ENCODE results near the gene KIR3DL3. TPM values are rescaled to one million over a fixed set of nuclear protein-coding genes. Genes with fewer than 3 reads are reported as not detected.

The KIR3DL3 gene
- total RNA-seq, 1 donor from 2014 or later, result not detected

DNA sequence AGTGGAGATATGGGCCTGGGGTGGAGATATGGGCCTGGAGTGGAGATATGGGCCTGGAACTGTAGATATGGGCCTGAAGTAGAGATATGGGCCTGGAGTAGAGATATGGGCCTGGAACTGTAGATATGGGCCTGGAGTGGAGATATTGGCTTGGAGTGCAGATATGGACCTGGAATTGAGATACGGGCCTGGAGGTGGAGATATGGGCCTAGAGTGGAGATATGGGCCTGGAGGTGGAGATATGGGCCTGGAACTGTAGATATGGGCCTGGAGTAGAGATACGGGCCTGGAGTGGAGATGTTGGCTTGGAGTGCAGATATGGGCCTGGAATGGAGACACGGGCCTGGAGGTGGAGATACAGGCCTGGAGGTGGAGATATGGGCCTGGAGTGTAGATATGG is 402 bp downstream of the KIR3DL3 start:
- H3K27me3 Mint-ChIP-seq (ENCODE audit: low read depth), result no peaks in the 10 kb centered on the region
- H3K4me1 Mint-ChIP-seq (ENCODE audit: low read depth), result no peaks in the 10 kb centered on the region
- H3K4me3 Mint-ChIP-seq (ENCODE audit: unreplicated experiment), result no peak overlapping the region
- peaks cover 70% of the 10 kb centered on the region for H3K9me3 Mint-ChIP-seq (ENCODE audit: low read depth)
- H3K36me3 Mint-ChIP-seq (ENCODE audit: low read depth), result no peaks in the 10 kb centered on the region
- no peak overlapping the region for H3K27ac Mint-ChIP-seq (ENCODE audit: unreplicated experiment)
- no peak for DNase-seq (ENCODE audit: low spot score)
- TF ChIP-seq CTCF (IDR thresholded peaks at IDR 0.05), result no peak

DNA sequence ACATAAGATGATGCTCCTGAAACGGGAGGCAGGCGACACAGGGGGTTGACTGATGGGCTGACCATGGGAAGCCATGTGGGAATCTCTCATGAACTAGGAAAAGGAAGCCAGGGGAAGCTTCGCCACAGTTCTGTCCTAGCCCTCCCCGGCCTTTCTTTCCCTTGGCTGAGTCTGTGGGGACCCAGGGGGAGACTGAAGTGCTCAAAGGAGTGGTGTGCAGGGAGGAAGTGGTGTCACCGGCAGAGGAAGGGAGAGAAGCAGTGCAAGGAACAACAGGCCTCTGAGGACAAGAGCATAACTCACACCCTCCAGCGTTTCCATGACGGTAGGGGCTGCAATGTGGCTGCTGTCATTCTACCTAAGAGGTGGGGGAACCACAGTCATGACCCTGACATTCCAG is 1.1 kb downstream of the KIR3DL3 start:
- Mint-ChIP-seq H3K27me3 (ENCODE audit: low read depth) (no peaks in the 10 kb centered on the region), H3K4me1 (ENCODE audit: low read depth) (no peaks in the 10 kb centered on the region), H3K9me3 (ENCODE audit: low read depth) (peaks cover 64% of the 10 kb centered on the region), H3K4me3 (ENCODE audit: unreplicated experiment) (no peak overlapping the region), H3K27ac (ENCODE audit: unreplicated experiment) (no peak overlapping the region), H3K36me3 (ENCODE audit: low read depth) (no peaks in the 10 kb centered on the region)
- no peak for TF ChIP-seq CTCF (IDR thresholded peaks at IDR 0.05)
- no peak for DNase-seq (ENCODE audit: low spot score)

DNA sequence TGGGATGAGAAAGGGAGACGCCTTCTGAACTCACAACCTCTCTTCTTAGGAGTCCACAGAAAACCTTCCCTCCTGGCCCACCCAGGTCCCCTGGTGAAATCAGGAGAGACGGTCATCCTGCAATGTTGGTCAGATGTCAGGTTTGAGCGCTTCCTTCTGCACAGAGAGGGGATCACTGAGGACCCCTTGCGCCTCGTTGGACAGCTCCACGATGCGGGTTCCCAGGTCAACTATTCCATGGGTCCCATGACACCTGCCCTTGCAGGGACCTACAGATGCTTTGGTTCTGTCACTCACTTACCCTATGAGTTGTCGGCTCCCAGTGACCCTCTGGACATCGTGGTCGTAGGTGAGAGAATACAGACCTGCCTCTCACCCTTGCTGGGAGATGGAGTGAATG is 3.3 kb downstream of the KIR3DL3 start:
- H3K27ac Mint-ChIP-seq (ENCODE audit: unreplicated experiment), result no peak overlapping the region
- DNase-seq (ENCODE audit: low spot score), result no peak
- no peak overlapping the region for H3K4me3 Mint-ChIP-seq (ENCODE audit: unreplicated experiment)
- no peak for TF ChIP-seq CTCF (IDR thresholded peaks at IDR 0.05)
- no peaks in the 10 kb centered on the region for H3K4me1 Mint-ChIP-seq (ENCODE audit: low read depth)
- no peaks in the 10 kb centered on the region for H3K27me3 Mint-ChIP-seq (ENCODE audit: low read depth)
- peaks cover 64% of the 10 kb centered on the region for H3K9me3 Mint-ChIP-seq (ENCODE audit: low read depth)
- H3K36me3 Mint-ChIP-seq (ENCODE audit: low read depth), result no peaks in the 10 kb centered on the region

DNA sequence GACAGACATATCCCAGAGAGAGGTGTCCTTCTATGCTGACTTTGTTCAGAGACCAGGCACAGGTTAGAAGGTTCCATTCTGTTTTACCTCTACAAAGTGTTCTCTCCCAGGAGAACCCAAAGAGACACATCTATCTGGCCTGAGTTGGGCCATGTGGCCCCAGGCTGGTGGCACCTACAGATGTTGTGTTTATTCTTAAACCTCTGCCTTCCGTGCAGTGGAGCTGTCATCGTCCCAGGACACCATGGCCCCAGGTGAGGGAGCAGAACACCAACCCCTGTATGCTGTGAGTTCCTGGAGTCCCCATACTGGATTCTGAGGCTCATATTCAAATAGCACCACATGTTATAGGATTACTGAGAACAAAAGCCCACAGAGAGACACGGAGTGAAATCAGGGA is 3.9 kb downstream of the KIR3DL3 start:
- no peak for DNase-seq (ENCODE audit: low spot score)
- Mint-ChIP-seq H3K4me1 (ENCODE audit: low read depth) (no peaks in the 10 kb centered on the region), H3K27me3 (ENCODE audit: low read depth) (no peaks in the 10 kb centered on the region), H3K9me3 (ENCODE audit: low read depth) (peaks cover 64% of the 10 kb centered on the region), H3K4me3 (ENCODE audit: unreplicated experiment) (no peak overlapping the region), H3K27ac (ENCODE audit: unreplicated experiment) (no peak overlapping the region), H3K36me3 (ENCODE audit: low read depth) (no peaks in the 10 kb centered on the region)
- TF ChIP-seq CTCF (IDR thresholded peaks at IDR 0.05), result no peak

DNA sequence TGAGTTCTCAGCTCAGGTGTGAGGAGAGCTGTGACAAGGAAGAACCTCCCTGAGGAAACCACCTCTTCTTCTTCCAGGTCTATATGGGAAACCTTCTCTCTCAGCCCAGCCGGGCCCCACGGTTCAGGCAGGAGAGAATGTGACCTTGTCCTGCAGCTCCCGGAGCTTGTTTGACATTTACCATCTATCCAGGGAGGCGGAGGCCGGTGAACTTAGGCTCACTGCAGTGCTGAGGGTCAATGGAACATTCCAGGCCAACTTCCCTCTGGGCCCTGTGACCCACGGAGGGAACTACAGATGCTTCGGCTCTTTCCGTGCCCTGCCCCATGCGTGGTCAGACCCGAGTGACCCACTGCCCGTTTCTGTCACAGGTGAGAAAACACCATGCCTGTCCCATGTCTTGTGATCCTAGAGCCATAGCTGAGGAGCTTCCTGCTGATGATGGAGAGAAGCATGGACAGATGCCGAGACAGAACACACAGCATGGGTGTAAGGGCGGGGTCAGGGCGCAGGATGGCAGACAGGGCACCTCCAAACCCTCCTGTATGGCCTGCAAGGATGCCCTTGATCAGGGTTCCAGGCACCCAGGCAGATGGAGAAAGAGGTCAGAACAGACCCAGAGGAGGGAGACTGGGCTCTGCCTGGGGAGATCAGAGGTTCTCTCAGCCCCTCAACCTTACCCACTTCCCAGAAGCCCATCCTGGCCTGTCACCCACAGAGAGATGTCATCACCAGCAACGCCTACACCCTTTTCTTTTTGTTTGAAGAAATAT is 5.4 kb downstream of the KIR3DL3 start:
- H3K36me3 Mint-ChIP-seq (ENCODE audit: low read depth), result no peaks in the 10 kb centered on the region
- no peaks in the 10 kb centered on the region for H3K27me3 Mint-ChIP-seq (ENCODE audit: low read depth)
- H3K4me1 Mint-ChIP-seq (ENCODE audit: low read depth), result no peaks in the 10 kb centered on the region
- H3K4me3 Mint-ChIP-seq (ENCODE audit: unreplicated experiment), result no peak overlapping the region
- peaks cover 63% of the 10 kb centered on the region for H3K9me3 Mint-ChIP-seq (ENCODE audit: low read depth)
- no peak for TF ChIP-seq CTCF (IDR thresholded peaks at IDR 0.05)
- no peak overlapping the region for H3K27ac Mint-ChIP-seq (ENCODE audit: unreplicated experiment)
- no peak for DNase-seq (ENCODE audit: low spot score)
